ENCODE measurements around the gene SCNN1A.

GRCh38 chr12:6396031-6396430, 20.7 kb upstream of the SCNN1A start:
- TF ChIP-seq, protein P1, sequence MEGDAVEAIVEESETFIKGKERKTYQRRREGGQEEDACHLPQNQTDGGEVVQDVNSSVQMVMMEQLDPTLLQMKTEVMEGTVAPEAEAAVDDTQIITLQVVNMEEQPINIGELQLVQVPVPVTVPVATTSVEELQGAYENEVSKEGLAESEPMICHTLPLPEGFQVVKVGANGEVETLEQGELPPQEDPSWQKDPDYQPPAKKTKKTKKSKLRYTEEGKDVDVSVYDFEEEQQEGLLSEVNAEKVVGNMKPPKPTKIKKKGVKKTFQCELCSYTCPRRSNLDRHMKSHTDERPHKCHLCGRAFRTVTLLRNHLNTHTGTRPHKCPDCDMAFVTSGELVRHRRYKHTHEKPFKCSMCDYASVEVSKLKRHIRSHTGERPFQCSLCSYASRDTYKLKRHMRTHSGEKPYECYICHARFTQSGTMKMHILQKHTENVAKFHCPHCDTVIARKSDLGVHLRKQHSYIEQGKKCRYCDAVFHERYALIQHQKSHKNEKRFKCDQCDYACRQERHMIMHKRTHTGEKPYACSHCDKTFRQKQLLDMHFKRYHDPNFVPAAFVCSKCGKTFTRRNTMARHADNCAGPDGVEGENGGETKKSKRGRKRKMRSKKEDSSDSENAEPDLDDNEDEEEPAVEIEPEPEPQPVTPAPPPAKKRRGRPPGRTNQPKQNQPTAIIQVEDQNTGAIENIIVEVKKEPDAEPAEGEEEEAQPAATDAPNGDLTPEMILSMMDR (IDR thresholded peaks at IDR 0.05): no peak
- no peak for TF ChIP-seq POLR2A (IDR thresholded peaks at IDR 0.05)
